Natural killer cell (primary cell): ENCODE results near the gene ERC1. TPM values are rescaled to one million over a fixed set of nuclear protein-coding genes. Genes with fewer than 3 reads are reported as not detected.

Source experiments
- ATAC-seq, 3 donors: fragments of 150-1000 bp in 2 of 3; fragments of 200-7000 bp in 1 of 3; cut with Tn5 transposase; 1 replicate in 1 of 3; 2 replicates in 2 of 3; pipeline ENCODE4 v1.10.0; 2021; ENCODE audit warnings: mild to moderate bottlenecking in 2 of 3, moderate library complexity in 2 of 3
- DNase-seq, 2 donors: peaks; one replicate each; pipeline versions ENCODE4 v3.0.0 to v3.0.0-alpha.2; 2013 to 2021; ENCODE audit warnings: mixed read lengths in 1 of 2
- H3K27ac ChIP-seq: one replicate; pipeline ENCODE4 v1.5.1; 2013; ENCODE audit warnings: mild to moderate bottlenecking, low read length
- H3K27me3 ChIP-seq: one replicate; pipeline ENCODE4 v1.6.1; 2013; ENCODE audit warnings: low read length; ENCODE audit not compliant: control insufficient read depth, insufficient read depth
- H3K36me3 ChIP-seq: one replicate; pipeline ENCODE4 v1.6.1; 2013; ENCODE audit warnings: low read length; ENCODE audit not compliant: control insufficient read depth, insufficient read depth
- H3K4me1 ChIP-seq: one replicate; pipeline ENCODE4 v1.6.1; 2013; ENCODE audit warnings: low read length; ENCODE audit not compliant: control insufficient read depth, insufficient read depth
- H3K4me3 ChIP-seq: one replicate; pipeline ENCODE4 v1.5.1; 2013; ENCODE audit warnings: low read length
- H3K9me3 ChIP-seq: one replicate; pipeline ENCODE4 v1.6.1; 2013; ENCODE audit warnings: low read length; ENCODE audit not compliant: control insufficient read depth, insufficient read depth
- H3K27ac Mint-ChIP-seq, 2 donors: one replicate each; pipeline ENCODE4 v1.8.0; 2022; ENCODE audit warnings: mild to moderate bottlenecking in 2 of 2, mixed read lengths in 2 of 2, moderate library complexity in 1 of 2
- H3K27me3 Mint-ChIP-seq, 2 donors: one replicate each; pipeline ENCODE4 v1.8.0; 2022; ENCODE audit warnings: low read depth in 2 of 2, mixed read lengths in 2 of 2
- H3K36me3 Mint-ChIP-seq: one replicate; pipeline ENCODE4 v1.8.0; 2022; ENCODE audit warnings: mixed read lengths
- H3K4me1 Mint-ChIP-seq, 2 donors: one replicate each; pipeline ENCODE4 v1.8.0; 2022; ENCODE audit warnings: mixed read lengths in 2 of 2
- H3K4me3 Mint-ChIP-seq: one replicate; pipeline ENCODE4 v1.8.0; 2022; ENCODE audit warnings: mild to moderate bottlenecking, moderate library complexity, mixed read lengths
- H3K9me3 Mint-ChIP-seq, 2 donors: one replicate each; pipeline ENCODE4 v1.8.0; 2022; ENCODE audit warnings: mixed read lengths in 2 of 2
- CTCF ChIP-seq: fragments of 200-600 bp; IDR thresholded peaks from one replicate; pipeline ENCODE4 v1.8.0; 2022; ENCODE audit warnings: antibody characterized with exemption
- WGBS: methylation state at CpG from one replicate; pipeline ENCODE4 v1.1.7; 2013; ENCODE audit warnings: missing lambda C conversion rate; ENCODE audit not compliant: insufficient coverage; 5-methylcytosine and 5-hydroxymethylcytosine counted together
- intact Hi-C: fragments of 100-400 bp; cut with micrococcal nuclease; formaldehyde crosslinking; loops from one replicate; pipeline ENCODE4 v1.14.2; 2022
- total RNA-seq, 4 donors: library from RNA; stranded (reverse); fragments of 120-200 nt in 1 of 4; gene quantifications; one replicate each; pipeline versions ENCODE4 v1.2.3 to v1.2.4, GENCODE V29; 2013 to 2022

Gene ERC1
- total RNA-seq, 3 donors from 2014 or later (not counting 1 experiment from before 2014, with no cell fraction given) = 43.5 to 54.0 (median 44.9) TPM

- no peaks in the 10 kb centered on the region for H3K36me3 ChIP-seq
Observed at GRCh38 chr12:1504304-1504894, 513.4 kb downstream of the ERC1 start.

GRCh38 chr12:1504895-1505311, 513.9 kb downstream of the ERC1 start:
- no peak for ATAC-seq
- Mint-ChIP-seq H3K9me3 (no peaks in the 10 kb centered on the region), H3K27me3 (peaks cover 22 to 42% of the 10 kb centered on the region in 2 donors), H3K27ac (no peak overlapping the region), H3K4me1 (peaks cover 10 to 11% of the 10 kb centered on the region in 2 donors), H3K4me3 (peak overlapping the region; percentile 40), H3K36me3 (no peaks in the 10 kb centered on the region)
- Histone ChIP-seq H3K27ac (no peak overlapping the region), H3K27me3 (no peaks in the 10 kb centered on the region), H3K9me3 (no peaks in the 10 kb centered on the region), H3K4me3 (no peak overlapping the region), H3K36me3 (no peaks in the 10 kb centered on the region), H3K4me1 (peaks cover 9% of the 10 kb centered on the region)
- no peak for DNase-seq
- WGBS = 22% methylated on average over 14 of the region's 14 CpGs
- intact Hi-C loops = no loop called here
- no peak for TF ChIP-seq CTCF

More at GRCh38 chr12:1504304-1504894, 513.4 kb downstream of the ERC1 start:
- Mint-ChIP-seq H3K9me3 (no peaks in the 10 kb centered on the region), H3K4me1 (peaks cover 10 to 11% of the 10 kb centered on the region in 2 donors), H3K4me3 (peak overlapping the region; percentile 40), H3K27me3 (peaks cover 22 to 37% of the 10 kb centered on the region in 2 donors), H3K27ac (no peak overlapping the region), H3K36me3 (no peaks in the 10 kb centered on the region)
- H3K27me3 ChIP-seq = no peaks in the 10 kb centered on the region
- no peaks in the 10 kb centered on the region for H3K9me3 ChIP-seq
- intact Hi-C loops = no loop called here
- ATAC-seq (no peak), DNase-seq (no peak)
- no peak overlapping the region for H3K27ac ChIP-seq
- no peak for TF ChIP-seq CTCF
- 7% methylated on average over 15 of the region's 16 CpGs for WGBS
- H3K4me3 ChIP-seq = no peak overlapping the region
- peaks cover 9% of the 10 kb centered on the region for H3K4me1 ChIP-seq

GRCh38 chr12:1505576-1505975, 514.6 kb downstream of the ERC1 start:
- H3K27me3 Mint-ChIP-seq = peaks cover 26 to 48% of the 10 kb centered on the region in 2 donors
- TF ChIP-seq CTCF = no peak
- ATAC-seq (no peak), DNase-seq (no peak)
- no peak overlapping the region for H3K4me3 Mint-ChIP-seq
- WGBS = 91% methylated on average over 10 of the region's 10 CpGs
- no peaks in the 10 kb centered on the region for H3K36me3 Mint-ChIP-seq
- no peaks in the 10 kb centered on the region for H3K9me3 Mint-ChIP-seq
- H3K4me1 Mint-ChIP-seq = peaks cover 10 to 11% of the 10 kb centered on the region in 2 donors
- intact Hi-C loops = no loop called here
- Histone ChIP-seq H3K4me1 (peaks cover 9% of the 10 kb centered on the region), H3K9me3 (no peaks in the 10 kb centered on the region), H3K27ac (no peak overlapping the region), H3K36me3 (no peaks in the 10 kb centered on the region), H3K27me3 (no peaks in the 10 kb centered on the region), H3K4me3 (no peak overlapping the region)
- no peak overlapping the region for H3K27ac Mint-ChIP-seq

GRCh38 chr12:1507308-1507707, 516.3 kb downstream of the ERC1 start:
- ATAC-seq (no peak), DNase-seq (no peak)
- Histone ChIP-seq H3K27ac (no peak overlapping the region), H3K4me1 (peaks cover 9% of the 10 kb centered on the region), H3K9me3 (no peaks in the 10 kb centered on the region), H3K4me3 (no peak overlapping the region), H3K27me3 (no peaks in the 10 kb centered on the region), H3K36me3 (no peaks in the 10 kb centered on the region)
- WGBS = 93% methylated on average over 7 of the region's 7 CpGs
- H3K36me3 Mint-ChIP-seq = no peaks in the 10 kb centered on the region
- H3K27ac Mint-ChIP-seq = no peak overlapping the region
- H3K4me1 Mint-ChIP-seq = peaks cover 11 to 14% of the 10 kb centered on the region in 2 donors
- no peaks in the 10 kb centered on the region for H3K9me3 Mint-ChIP-seq
- no peak for TF ChIP-seq CTCF
- peaks cover 35 to 48% of the 10 kb centered on the region in 2 donors for H3K27me3 Mint-ChIP-seq
- intact Hi-C loops = no loop called here
- H3K4me3 Mint-ChIP-seq = no peak overlapping the region
